Measurements from ENCODE around the gene CCL5.
"Not testable (repeated sequence)": the region's sequence is repeated elsewhere in the genome, so short reads cannot be mapped to it uniquely, and the experiment has no call there.

Gene CCL5

DNA sequence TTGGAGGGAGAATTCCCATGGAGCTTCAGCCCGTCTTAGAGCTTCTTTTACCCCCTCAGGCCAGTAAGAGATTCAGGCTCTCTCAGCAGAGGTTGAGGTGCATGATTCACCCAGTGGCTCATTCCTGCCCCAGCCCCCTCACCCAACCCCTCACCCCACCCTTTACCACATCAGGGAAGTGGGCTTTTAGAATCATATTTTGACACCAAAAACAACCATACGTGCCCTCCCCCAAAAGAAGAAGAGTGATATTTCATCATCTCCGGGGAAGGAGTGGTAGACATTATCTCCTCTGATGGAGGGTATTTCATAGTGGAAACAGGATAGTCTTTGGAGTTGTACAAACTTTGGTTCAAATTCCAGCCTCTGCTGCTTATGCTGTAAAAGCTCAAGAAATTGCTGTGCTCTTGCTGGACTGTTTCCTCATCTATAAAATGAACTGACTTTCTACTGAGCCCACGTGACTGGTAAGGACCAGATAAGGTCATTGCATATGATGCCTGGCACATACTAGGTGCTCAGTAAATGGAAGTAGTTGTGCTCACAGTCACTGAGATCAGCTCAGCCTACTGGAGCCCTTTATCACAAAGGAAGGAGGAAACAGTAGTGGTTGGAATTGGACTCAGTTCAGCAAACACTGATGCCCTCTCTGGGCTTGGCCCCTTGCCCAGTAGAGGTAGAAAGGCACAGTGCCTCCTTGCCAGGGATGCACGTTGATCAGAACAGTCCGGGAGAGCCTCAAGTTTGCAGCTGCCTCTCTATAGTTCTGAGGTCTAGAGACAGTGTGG is 18.3 kb upstream of the CCL5 start:
- peak; percentile 58 for DNase-seq (ENCODE audit: low read depth)

DNA sequence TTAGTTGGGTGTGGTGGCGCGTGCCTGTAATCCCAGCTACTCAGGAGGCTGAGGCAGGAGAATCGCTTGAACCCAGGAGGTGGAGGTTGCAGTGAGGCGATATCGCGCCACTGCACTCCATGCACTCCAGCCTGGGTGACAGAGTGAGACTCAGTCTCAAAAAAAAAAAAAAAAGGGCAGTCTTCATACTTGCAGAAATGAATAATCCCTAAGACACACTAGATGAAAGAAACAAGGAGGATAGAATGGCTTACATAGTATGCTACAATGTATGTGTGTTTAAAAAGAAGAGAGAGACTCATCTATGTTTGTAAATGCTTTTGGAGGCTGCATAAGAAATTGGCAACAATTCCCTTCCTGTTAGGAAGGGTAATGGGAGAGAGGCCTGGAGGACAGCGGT is 17.6 kb upstream of the CCL5 start:
- DNase-seq (ENCODE audit: low read depth) = not testable (repeated sequence)

DNA sequence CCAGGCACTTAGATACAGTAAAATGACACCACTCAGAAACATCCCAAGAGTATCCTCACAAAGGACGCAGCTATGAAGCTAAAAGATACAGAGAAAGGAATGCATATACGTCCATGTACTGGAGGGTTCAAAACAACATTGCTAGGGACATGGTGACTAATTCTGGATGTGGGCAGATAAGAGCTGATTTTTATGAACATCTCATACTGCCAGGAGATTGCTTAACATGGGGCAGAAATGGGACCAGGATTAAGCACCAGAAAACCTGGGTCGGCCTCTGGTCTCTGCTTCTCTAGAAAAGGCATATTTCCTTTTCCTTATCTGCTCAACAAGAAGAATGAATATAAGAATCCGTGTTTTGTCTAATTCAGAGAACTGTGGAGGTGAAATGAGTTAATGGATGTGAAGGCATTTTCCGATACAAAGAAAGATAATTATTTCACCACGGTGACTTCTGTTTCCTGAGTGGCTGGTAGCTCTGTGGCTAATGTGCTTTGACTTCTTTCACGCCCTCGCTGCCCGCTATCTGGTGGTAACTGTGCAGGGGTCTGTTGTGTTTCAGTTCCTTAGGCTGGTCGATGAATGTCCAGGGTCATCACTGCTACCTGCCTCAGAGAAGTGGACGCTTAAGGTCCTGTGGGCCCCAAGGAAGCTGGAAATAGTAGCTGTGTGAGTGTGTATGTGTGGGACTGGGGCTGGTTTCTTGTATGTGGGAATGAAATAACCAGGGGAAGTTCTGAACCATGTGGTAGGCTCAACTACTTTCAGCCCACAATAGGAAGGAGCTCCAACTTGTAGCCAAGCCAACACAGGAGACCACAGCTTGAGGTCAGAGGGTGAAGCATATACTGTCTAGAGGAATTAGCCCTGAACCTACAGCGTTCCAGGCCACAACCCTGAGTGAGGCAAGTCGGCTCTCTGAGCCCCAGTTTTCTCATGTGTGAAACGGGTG is 15.8 kb upstream of the CCL5 start:
- DNase-seq (ENCODE audit: low read depth) = no peak

DNA sequence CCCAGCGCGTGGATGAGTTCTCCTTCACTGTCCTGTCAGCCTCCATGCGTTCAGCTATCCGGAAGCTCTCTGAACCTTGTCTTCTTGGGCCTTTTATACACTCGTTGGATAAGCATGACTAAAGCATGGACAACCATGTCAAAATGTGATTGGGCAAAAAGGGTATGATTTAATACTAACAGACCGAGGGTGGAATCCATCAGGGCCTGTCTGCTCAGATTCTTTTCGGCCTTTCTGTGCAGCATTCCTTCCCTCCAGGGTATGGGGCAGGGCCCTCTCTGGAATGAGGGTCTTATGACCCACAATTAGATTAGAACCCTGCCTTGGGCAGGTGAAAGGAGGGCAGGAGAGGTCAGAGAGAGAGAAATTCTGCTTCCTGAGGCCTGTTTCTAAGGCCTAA is 14.0 kb upstream of the CCL5 start:
- no peak for DNase-seq (ENCODE audit: low read depth)

DNA sequence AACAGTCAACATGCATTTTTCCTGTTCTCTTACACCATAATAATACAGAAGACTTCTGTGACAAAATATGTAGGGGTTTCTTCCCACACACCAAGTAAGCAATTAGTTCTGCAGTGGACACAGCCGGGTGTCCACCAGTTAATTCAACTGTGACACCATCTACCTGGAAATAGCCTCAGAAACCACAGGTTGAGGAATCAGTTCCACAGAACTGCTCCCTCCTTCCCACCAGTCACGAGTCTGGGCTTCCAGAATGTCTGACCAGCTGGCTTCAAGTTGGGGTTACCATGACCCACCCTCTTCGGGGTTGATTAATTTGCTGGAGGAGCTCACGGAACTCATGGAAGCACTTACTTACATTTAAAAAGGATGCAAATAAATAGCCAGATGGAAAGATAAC is 13.6 kb upstream of the CCL5 start:
- no peak for DNase-seq (ENCODE audit: low read depth)

DNA sequence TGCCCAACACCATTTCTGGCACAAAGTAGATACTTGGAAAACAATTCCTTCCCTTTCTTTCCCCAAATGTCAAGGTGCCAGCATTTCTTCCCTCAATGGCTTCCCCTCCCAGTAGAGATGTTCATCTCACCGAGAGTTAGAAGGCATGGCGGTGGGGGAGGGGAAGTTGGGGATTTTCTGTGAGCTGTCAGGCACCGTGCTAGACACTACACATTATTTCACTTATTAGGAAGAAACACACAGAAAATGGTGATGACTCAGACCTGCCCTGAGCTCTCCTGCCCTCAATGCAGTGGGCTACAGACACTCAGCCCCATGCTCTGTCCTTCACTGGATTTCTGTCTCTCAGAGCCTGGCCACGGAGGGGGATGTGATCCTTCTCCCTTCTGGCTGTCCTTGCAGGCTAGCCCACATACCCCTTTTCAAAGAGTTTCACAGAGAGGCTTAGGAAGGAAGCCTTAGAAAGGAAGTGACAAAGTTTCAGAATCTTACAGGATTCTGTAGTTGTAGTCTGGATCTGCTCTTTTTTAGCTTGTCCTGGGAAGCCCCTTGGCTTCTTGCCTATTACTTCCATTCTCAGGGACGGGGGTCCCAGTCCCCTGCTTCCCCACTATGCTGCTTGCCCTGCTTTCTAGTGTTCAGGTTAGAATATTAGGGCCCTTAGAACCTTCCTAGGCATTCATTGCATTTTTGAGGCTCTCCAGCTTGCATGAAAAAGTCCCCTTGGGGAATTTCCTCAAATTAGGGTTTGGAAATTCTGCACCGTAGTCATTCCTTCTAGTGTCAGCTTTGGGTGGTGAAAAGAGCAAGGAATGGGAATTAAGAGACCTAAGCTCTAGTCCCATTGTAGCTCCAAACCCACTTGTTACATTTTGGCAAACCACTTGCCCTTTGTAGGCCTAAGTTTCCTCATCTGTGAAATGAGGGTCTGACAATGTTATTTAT is 12.2 kb upstream of the CCL5 start:
- peak; percentile 63 for DNase-seq (ENCODE audit: low read depth)

DNA sequence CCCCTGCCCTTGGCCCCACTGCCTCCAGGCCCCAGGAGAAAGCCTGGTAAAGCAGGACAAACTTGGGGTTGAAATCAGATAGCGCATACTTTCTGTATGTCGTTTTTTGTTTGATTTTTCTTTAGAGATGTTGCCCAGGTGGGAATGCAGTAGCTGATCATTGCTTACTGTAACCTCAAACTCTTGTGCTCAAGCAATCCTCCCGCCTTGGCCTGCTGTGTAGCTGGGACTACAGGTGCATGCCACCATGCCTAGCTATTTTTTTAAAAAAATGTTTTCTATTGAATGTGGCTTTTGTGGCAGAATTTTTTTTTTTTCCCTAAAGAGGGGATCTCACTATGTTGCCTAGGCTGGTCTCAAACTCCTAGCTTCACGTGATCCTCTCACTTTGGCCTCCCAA is 11.1 kb upstream of the CCL5 start:
- no peak for DNase-seq (ENCODE audit: low read depth)

DNA sequence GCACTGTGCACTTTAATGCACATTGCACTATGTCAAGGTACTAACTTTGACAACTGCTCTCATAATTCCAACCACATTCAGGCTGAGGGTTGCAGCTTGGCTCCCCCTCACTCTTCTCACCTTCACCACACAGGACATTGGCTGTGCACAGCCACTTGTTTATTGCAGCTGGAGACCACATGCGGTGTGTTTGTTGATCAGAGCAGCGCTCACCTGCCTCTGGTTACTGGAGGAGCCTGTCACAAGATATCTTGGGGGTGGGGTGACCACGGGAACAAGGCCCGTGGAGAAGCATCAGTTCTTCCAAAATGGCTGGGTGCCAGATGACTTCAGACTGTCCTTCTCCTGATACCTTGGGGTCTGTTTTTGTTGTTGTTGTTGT is 10.6 kb upstream of the CCL5 start:
- DNase-seq (ENCODE audit: low read depth) = peak; percentile 39

DNA sequence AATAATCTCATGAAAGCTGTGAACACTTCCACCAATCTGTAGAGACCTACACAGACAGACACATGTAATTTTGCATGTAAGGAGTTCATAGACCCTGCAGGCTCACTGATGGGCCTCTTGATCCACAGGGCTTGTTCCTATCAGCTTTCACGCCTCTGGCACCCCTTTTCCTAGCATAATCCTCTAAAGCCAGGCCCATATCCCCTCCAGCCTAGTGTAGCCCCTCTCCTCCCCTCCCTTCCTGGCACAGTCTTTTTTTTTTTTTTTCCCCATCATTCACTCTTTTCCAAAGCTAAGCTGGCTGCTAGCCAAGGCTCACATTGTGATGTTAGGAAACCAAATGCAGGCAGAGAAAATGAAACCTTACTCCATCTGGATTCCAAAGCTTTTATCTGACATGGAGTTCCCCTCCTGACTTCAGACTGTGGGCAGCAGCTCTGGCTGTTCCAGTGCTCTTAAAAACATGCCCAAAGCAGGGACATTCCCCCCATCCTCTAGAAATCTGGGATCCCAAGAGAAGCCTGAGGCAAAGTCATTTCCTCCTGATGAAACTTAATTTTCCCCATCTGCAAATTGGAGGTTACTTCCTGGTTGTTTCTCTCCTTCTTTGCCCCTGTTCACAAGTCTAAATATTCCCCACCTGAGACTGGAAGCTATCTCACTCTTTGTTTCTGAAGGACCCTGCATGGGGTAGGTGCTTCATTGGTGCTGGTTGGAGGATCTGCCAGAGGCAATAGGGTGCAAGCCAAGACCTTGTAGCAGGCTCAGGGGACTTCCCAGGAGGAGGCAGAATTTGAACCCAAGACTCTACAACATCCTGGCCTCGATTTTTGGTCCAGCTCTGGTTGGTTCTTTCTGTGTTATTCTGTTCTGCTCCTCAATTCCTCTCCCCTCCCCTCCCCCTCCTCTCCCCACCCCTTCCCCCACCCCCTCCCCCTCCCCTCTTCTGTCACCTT is 9.9 kb upstream of the CCL5 start:
- no peak for DNase-seq (ENCODE audit: low read depth)

DNA sequence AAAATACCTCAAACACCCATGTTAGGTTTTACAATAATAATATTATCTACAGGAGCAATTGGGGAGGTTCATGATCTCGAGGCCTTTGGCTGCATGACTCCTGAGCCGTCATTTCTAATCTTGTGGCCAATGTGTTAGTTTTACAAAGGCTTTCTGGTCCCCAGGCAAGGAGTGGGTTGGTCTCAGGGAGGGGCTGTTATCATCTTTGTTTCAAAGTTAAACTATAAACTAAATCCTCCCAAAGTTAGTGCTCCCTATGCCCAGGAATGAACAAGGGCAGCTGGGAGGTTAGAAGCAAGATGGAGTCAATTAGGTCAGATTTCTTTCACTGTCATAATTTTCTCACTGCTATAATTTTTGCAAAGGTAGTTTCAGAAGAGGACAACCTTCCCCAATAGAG is 9.1 kb upstream of the CCL5 start:
- DNase-seq (ENCODE audit: low read depth) = no peak

DNA sequence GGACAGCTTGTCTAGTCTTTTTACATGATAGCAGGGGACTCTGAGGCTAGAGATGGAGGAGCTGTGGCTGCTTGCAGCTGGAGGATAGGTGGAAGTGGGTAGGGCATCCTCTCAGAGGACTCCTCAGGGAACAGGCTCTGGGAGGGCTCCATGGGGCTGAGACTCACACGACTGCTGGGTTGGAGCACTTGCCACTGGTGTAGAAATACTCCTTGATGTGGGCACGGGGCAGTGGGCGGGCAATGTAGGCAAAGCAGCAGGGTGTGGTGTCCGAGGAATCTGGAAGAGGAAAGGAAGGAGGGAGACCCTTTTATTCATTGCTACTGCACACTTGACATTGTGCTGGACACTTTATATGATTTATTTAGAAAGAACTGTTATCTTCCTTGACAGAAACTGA is 1.8 kb downstream of the CCL5 start:
- no peak for DNase-seq (ENCODE audit: low read depth)

DNA sequence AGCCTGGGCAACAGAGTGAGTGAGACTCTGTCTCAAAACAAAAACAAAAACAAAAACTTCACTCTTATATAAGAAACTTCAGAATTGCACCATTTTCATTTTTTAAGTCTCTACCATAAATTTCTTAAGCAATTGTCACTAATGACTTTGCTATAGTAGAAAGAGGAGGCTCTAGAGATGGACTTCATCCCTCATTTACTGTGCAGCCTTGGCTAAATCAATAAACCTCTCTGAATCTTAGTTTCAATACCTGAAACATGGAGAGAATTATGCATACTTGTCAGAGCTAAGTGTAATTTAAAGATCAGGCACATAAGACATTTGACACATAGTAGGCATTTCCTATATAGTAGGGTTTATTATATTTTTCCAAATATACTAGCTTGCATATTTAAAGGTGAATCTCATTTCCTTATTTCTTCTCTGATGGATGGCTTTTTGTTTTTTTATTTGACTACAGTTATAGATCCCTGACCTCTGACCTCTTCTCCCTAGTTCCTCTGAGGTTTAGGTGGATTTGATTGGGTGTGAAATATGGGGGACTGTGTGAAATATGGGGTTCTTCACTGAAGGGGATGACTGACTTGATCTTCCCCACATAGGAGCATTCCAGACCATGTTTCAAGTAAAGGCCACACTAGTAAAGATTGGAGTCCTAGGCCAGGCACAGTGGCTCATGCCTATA is 2.7 kb downstream of the CCL5 start:
- no peak for DNase-seq (ENCODE audit: low read depth)

DNA sequence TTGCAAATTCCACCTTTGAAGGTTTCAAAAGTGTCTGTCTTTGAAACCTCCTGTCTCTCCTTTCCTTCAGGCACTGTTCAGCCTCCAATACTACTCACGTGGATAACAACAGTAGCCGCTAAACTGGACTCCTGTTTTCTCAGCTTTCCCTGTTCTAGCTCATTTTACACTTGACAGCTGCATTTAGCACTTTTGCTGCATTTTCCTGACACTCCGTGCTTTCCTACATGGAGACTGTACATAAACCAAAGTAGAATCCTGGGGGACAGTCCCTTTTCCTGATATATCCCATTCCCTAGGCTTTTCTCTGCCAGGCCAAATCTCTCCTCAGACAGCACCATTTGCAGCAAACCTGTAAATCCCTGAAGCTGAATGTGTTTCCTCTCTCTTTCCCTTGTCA is 3.6 kb downstream of the CCL5 start:
- no peak for DNase-seq (ENCODE audit: low read depth)

DNA sequence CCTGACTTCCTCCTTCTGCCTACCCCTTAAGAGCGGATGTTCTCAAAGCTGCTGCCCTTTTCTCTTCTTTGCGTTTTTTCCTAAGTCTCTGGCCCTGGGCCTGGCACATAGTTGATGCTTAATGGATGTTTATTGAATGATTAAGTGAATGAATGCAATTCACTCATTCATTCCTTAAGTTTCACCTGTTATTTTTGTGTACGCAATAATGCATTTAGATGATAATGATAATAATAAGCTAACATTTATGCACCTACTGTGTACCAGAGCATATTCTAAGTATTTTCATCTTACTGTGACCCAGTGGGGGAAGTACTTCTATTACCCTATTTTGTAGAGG is 4.4 kb downstream of the CCL5 start:
- DNase-seq (ENCODE audit: low read depth) = no peak

DNA sequence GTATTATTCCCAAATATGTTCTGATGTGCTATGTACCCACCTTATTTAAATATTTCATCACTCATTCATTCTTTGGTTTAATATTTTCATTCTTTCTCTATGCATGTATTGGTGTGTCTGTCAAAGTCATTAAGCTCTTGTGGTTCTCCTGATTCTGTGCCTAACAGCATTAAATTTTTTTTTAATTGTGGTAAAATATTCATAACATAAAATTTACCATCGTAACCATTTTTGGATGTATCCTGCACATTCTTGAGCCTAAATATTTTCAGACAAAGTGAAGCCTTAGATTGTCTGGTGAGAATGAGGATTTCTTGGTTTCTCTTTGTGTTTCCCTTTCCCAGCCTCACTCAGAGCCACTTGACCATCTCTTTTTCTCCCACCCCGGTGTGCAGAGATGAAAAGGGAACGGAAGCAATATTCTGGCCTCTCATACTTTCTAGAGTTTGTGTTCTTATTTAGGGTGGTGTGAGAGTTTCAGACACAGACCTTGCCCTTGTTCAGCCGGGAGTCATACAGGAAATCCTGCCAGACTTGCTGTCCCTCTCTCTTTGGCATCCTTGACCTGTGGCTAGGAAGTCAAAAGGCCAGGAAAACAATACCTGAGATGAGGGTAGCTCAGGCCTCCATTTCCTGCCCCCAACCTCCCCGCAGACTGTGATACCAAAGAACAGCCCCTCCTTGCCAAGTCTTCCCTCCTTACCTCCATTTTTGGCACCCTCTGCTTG is 4.9 kb downstream of the CCL5 start:
- DNase-seq (ENCODE audit: low read depth) = no peak

DNA sequence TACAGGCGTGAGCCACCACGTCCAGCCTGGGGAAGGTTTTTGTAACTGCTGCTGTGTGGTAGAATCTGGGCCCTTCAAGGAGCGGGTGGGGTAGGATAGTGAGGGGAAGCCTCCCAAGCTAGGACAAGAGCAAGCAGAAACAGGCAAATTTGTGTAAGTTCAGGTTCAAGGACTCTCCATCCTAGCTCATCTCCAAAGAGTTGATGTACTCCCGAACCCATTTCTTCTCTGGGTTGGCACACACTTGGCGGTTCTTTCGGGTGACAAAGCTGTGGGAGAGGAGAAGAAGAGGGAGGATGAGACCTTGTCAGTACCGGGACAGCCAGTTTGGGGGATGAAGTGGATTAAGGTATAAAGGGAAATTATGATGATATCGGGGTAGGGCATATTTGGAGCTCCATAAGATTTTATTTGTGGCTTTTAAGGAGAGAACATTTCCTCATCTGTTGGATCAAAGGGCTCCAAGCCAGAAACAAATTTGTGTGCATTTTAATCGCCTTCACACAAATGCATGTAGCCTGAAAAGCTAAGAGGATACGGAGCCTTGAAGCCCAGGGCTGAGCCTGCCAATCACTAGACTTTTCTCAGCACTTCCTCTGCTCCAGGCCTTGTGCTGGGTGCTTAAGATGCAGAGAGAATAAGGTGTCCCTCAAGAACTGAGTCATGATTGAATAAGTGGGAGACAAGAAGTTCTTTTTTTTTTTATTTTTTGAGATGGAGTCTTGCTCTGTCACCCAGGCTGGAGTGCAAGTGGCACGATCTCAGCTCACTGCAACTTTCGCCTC is 7.8 kb downstream of the CCL5 start:
- DNase-seq (ENCODE audit: low read depth) = no peak

DNA sequence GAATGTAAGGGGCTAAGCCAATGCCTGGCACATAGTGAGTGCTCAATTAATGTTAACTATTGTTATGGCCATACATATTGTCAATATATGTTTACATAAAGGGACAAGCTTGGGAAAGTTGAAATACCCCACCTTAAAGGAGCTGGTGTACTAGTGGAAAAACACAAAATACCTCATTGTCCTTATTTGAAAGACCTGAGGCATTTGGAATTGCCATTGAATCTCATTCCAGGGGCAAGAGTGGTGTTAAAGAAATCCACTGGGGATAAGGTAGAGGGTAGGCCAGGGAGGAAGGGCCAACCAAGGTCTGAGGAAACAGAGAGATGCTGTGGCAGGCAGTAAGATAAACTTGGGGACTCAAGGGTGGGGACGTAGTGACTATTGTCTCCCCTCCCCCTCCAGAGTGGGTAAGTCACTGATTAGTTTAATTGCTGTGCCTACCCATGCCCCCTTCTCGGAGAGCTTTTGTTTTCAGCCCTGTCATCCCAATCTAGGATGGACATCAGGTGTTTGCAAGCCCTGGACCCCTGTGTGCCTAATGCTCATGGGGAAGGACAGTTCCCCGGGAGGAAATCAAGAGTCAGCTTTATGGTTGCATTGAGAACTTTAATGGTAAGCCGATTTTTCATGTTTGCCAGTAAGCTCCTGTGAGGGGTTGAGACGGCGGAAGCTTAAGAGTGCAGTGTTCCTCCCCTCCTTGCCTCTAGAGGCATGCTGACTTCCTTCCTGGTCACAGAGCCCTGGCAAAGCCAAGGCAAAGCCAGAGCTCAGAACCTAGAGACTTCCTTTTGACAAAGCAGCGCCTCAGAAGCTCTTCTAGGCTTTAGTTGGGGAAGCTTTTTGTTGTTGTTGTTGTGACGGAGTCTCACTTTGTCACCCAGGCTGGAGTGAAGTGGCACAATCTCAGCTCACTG is 9.0 kb downstream of the CCL5 start:
- DNase-seq (ENCODE audit: low read depth) = no peak

DNA sequence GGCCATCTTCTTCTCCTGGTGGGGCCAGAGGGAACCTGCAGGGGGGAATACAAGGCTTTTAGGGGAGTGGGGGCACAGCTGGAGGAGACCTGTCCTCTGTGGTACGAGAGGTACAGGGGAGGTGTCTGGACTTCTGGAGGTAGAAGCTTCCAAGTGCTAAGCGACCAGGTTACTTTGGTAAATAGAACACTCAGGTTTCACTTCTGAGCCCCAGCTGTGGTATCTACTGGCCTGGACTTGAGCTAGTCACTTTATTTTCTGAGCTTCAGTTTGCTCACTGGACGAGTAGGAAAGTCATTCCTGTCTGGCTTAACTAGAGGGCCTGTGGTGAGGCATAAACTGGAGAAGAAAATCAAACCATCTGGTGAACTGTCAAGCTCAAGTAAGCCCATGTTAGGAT is 11.4 kb downstream of the CCL5 start, which contains the start of gene HEATR9:
HEATR9 (minus strand) TSS at position 155 of the 400 bp plus-strand sequence; CDS start at position 6, 149 bp downstream.
- no peak for DNase-seq (ENCODE audit: low read depth)
